Fibroblast of pulmonary artery (primary cell): ENCODE measurements around the gene PER3.

Experiments used
- DNase-seq: peaks from one replicate; pipeline ENCODE4 v3.0.0-alpha.2; 2010; ENCODE audit warnings: low read depth
- H3K4me3 ChIP-seq: replicated peaks from 2 replicates; pipeline ENCODE4 v1.5.1; 2011; ENCODE audit warnings: low read depth, mild to moderate bottlenecking, control low read depth, low read length, moderate library complexity
- TF ChIP-seq, protein P1 (sequence below): IDR thresholded peaks from 2 replicates; pipeline ENCODE4 v1.5.1; 2011; ENCODE audit warnings: mild to moderate bottlenecking, control low read depth, low read length, inconsistent platforms; ENCODE audit errors: missing control alignments

PER3 gene

DNA sequence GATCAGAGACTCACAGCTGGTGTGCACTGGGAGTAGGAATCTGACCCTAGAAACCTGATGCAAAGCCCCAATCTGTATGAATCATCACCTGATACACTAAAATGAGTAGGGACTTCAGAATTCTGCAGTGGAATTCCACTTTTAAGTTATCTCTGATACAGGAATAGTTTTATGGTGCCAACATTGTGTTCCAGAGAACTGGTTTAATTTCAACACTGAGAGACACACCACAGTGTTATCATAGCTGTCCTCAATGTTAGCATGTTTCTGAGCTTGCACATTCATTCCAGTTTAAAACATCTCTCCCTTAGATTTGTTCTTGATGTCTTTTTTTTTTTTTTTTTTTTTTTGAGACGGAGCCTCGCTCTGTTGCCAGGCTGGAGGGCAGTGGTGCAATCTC lies 61.7 kb downstream of the PER3 start:
- H3K4me3 ChIP-seq = no peak overlapping the region
- TF ChIP-seq, protein P1, sequence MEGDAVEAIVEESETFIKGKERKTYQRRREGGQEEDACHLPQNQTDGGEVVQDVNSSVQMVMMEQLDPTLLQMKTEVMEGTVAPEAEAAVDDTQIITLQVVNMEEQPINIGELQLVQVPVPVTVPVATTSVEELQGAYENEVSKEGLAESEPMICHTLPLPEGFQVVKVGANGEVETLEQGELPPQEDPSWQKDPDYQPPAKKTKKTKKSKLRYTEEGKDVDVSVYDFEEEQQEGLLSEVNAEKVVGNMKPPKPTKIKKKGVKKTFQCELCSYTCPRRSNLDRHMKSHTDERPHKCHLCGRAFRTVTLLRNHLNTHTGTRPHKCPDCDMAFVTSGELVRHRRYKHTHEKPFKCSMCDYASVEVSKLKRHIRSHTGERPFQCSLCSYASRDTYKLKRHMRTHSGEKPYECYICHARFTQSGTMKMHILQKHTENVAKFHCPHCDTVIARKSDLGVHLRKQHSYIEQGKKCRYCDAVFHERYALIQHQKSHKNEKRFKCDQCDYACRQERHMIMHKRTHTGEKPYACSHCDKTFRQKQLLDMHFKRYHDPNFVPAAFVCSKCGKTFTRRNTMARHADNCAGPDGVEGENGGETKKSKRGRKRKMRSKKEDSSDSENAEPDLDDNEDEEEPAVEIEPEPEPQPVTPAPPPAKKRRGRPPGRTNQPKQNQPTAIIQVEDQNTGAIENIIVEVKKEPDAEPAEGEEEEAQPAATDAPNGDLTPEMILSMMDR = no peak
- DNase-seq = peak; percentile 46

GRCh38 chr1:7846656-7847055 lies 62.6 kb downstream of the PER3 start:
- no peak for DNase-seq
- TF ChIP-seq, protein P1 = no peak
- H3K4me3 ChIP-seq = no peak overlapping the region

GRCh38 chr1:7847599-7847998 lies 63.5 kb downstream of the PER3 start:
- DNase-seq = peak; percentile 72
- TF ChIP-seq, protein P1 = no peak
- no peak overlapping the region for H3K4me3 ChIP-seq

GRCh38 chr1:7850786-7851185 lies 66.7 kb downstream of the PER3 start:
- H3K4me3 ChIP-seq = no peak overlapping the region
- TF ChIP-seq, protein P1 = no peak
- no peak for DNase-seq

- H3K4me3 ChIP-seq = no peak within 1 kb of the TSS
- no peak for DNase-seq
- TF ChIP-seq, protein P1 = no peak
These were observed 69.0 kb downstream of the PER3 start, which contains the start of gene UTS2 for GRCh38 chr1:7852804-7853683. UTS2 (minus strand) TSS chr1:7853065; CDS start chr1:7853003, 62 bp downstream.

DNA sequence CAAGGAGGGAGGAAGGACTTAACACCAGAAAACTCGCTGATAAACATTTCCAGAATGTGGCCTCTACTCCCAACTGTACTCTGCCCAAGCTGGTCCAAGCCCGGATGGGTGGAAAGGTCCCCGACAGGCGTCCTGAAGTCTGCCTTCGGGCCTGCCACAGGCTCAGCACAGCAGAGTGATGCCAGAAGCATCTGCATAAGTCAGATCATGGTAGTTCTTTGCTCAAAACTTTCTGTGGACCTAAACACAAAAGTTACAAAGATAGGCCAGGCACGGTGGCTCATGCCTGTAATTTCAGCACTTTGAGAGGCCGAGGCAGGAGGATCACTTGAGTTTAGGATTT lies 69.6 kb downstream of the PER3 start:
- no peak overlapping the region for H3K4me3 ChIP-seq
- DNase-seq = no peak
- TF ChIP-seq, protein P1 = no peak

GRCh38 chr1:7856345-7856744 lies 72.3 kb downstream of the PER3 start:
- DNase-seq = peak; percentile 3
- TF ChIP-seq, protein P1 = peak; percentile 3
- no peak overlapping the region for H3K4me3 ChIP-seq
